GM12878 (cell line): ENCODE results near the gene SLC6A16. TPM values are rescaled to one million over a fixed set of nuclear protein-coding genes. Genes with fewer than 3 reads are reported as not detected.
"Not testable (repeated sequence)": the region's sequence is repeated elsewhere in the genome, so short reads cannot be mapped to it uniquely, and the experiment has no call there.

Source experiments
- ATAC-seq: fragments of 200-7000 bp; cut with Tn5 transposase; 3 replicates; pipeline ENCODE4 v1.9.1; 2020; ENCODE audit warnings: mild to moderate bottlenecking, moderate library complexity
- BruUV-seq: library from RNA; stranded (reverse); fragments of 400-500 nt; replicated peaks from 2 replicates; lab custom pipeline; 2021; lab: Mats Ljungman, UMichigan
- CTCF ChIA-PET: fragments of 300-600 bp; sonication (Branson Sonifier 250); formaldehyde crosslinking; extraction: SDS; loops from one replicate; lab custom pipeline; 2021; ENCODE audit warnings: inconsistent platforms; lab: Yijun Ruan, JAX
- POLR2A ChIA-PET: fragments of 350-600 bp; formaldehyde crosslinking; extraction: SDS; loops from one replicate; lab custom pipeline; 2021; ENCODE audit warnings: inconsistent platforms; lab: Charles Lee
- RAD21 ChIA-PET: fragments of 300-600 bp; sonication (Branson Sonifier 250); formaldehyde crosslinking; loops from one replicate; lab custom pipeline; 2023; ENCODE audit warnings: antibody characterized with exemption; ENCODE audit not compliant: unreplicated experiment; lab: Charles Lee
- SMC1A ChIA-PET: fragments of 300-600 bp; sonication (Branson Sonifier 250); formaldehyde crosslinking; loops from one replicate; lab custom pipeline; 2023; ENCODE audit not compliant: unreplicated experiment, uncharacterized antibody; lab: Charles Lee
- DNase-seq: peaks from one replicate; pipeline ENCODE4 v3.0.0-alpha.2; 2011; ENCODE audit warnings: low read depth, low spot score
- FAIRE-seq: peaks from 3 replicates; lab custom pipeline; 2011; peaks lifted over from hg19 to GRCh38; lab: Jason Lieb, UNC
- H2AFZ ChIP-seq: 2 replicates; pipeline ENCODE4 v1.6.0; 2011; ENCODE audit warnings: low read depth, low read length, control low read depth; ENCODE audit not compliant: control insufficient read depth
- H3K27ac ChIP-seq: 2 replicates; pipeline ENCODE4 v1.5.1; 2011; ENCODE audit warnings: control low read depth; ENCODE audit not compliant: control insufficient read depth, insufficient read depth
- H3K27me3 ChIP-seq, 2 experiments: replicated peaks in 1 of 2; 2 replicates each; pipeline versions ENCODE4 v1.6.0 to v1.6.1; 2011; ENCODE audit warnings: low read length in 1 of 2; ENCODE audit not compliant: control insufficient read depth in 2 of 2, insufficient read depth in 2 of 2
- H3K36me3 ChIP-seq, 2 experiments: 2 replicates each; pipeline ENCODE4 v1.5.1; 2011; ENCODE audit warnings: low read length in 1 of 2; ENCODE audit not compliant: control insufficient read depth in 2 of 2, insufficient read depth in 2 of 2
- H3K4me1 ChIP-seq: 2 replicates; pipeline ENCODE4 v1.6.1; 2011; ENCODE audit warnings: mild to moderate bottlenecking, low read length, moderate library complexity, mixed read lengths; ENCODE audit not compliant: control insufficient read depth, insufficient read depth
- H3K4me2 ChIP-seq: 2 replicates; pipeline ENCODE4 v1.6.0; 2011; ENCODE audit warnings: control low read depth; ENCODE audit not compliant: control insufficient read depth, insufficient read depth
- H3K4me3 ChIP-seq: fragments of 200-600 bp; sonication (generic); 2 replicates; pipeline ENCODE4 v1.5.1; 2016
- H3K79me2 ChIP-seq: 2 replicates; pipeline ENCODE4 v1.6.0; 2011; ENCODE audit warnings: low read length; ENCODE audit not compliant: control insufficient read depth, insufficient read depth
- H3K9ac ChIP-seq: 2 replicates; pipeline ENCODE4 v1.8.0; 2011; ENCODE audit warnings: low read length, control low read depth, mixed read lengths; ENCODE audit not compliant: control insufficient read depth, insufficient read depth
- H3K9me3 ChIP-seq: replicated peaks from 3 replicates; pipeline ENCODE4 v1.5.1; 2011; ENCODE audit warnings: mild to moderate bottlenecking, low read length; ENCODE audit not compliant: control insufficient read depth, insufficient read depth
- H4K20me1 ChIP-seq: 2 replicates; pipeline ENCODE4 v1.6.0; 2011; ENCODE audit not compliant: control insufficient read depth, insufficient read depth
- NR2C2 ChIP-seq: IDR thresholded peaks from 2 replicates; pipeline ENCODE4 v1.6.1; 2011; ENCODE audit warnings: borderline replicate concordance, low read depth; ENCODE audit not compliant: control insufficient read depth, insufficient read length
- WGBS: methylation state at CpG from one replicate; pipeline ENCODE4 v1.1.6; 2016; ENCODE audit warnings: low lambda C conversion rate; ENCODE audit not compliant: insufficient replicate concordance, insufficient coverage; ENCODE audit errors: missing lambda C conversion rate; 5-methylcytosine and 5-hydroxymethylcytosine counted together
- in situ Hi-C: fragments of 300-500 bp; cut with MboI; formaldehyde crosslinking; loops from 9 replicates; pipeline ENCODE4 v1.14.3; 2018; ENCODE audit warnings: mixed read lengths
- intact Hi-C: fragments of 100-400 bp; cut with micrococcal nuclease; formaldehyde crosslinking; loops from one replicate; pipeline ENCODE4 v1.14.2; 2022; ENCODE audit not compliant: unreplicated experiment
- polyA plus RNA-seq, 11 experiments: library from polyadenylated mRNA; depleted of rRNA in 4 of 11; unstranded in 6 of 11; stranded (reverse) in 5 of 11; fragments of >200 nt; fragmentation: Nextera tagmentation in 4 of 11; fragmentation: Illumina TruSeq in 1 of 11; extraction: Ambion mirVana in 4 of 11; extraction: Trizol in 1 of 11; gene quantifications; 1 replicate in 1 of 11; 2 replicates in 10 of 11; pipeline versions ENCODE4 v1.2.1 to v1.2.3, GENCODE V29; 2011 to 2016; ENCODE audit warnings: inconsistent platforms in 2 of 11, missing spikeins in 2 of 11, low read depth in 1 of 11
- total RNA-seq, 4 experiments: library from RNA; depleted of rRNA in 3 of 4; stranded (reverse); fragments of >200 nt in 3 of 4; fragmentation: Illumina TruSeq in 1 of 4; extraction: Trizol in 1 of 4; gene quantifications; 2 replicates each; pipeline versions ENCODE4 v1.2.1 to v1.2.3, GENCODE V29; 2013 to 2021

The SLC6A16 gene
- total and polyA plus RNA-seq, 10 of the 15 experiments (the other 5 are each of a cell fraction or from before 2014, with no cell fraction given) = 0.23 to 3.2 (median 0.54) TPM

DNA sequence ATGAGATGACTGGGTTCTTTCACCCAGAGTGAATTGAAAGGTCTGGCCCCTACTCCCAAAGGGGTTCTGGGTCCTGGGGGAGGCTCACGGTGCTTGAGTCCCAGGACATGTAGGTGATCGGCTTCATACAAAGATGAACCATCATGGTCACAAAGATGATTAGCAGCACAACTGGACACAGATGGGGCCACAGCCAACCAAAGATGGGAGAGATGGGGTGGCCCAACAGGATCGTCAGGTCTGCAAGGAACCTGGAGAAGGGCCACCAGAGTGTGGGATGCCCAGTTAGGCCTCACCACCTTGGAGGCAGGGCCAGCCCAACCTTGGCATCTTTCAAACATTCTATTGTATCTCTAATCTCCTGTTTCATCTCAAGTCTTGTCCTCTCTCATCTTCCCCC, 34.5 kb downstream of the SLC6A16 start:
- ChIA-PET POLR2A (no interaction called here), RAD21 (no interaction called here), CTCF (no interaction called here), SMC1A (no interaction called here)
- H3K4me2 ChIP-seq = no peak overlapping the region
- in situ Hi-C loops = no loop called here
- no TSS peak for BruUV-seq
- no peak overlapping the region for H3K9ac ChIP-seq
- 33% methylated on average over 3 of the region's 3 CpGs for WGBS
- TF ChIP-seq NR2C2 = no peak
- no peaks in the 10 kb centered on the region for H3K4me1 ChIP-seq
- FAIRE-seq (no peak), DNase-seq (no peak), ATAC-seq (no peak)
- intact Hi-C loops = no loop called here
- no peaks in the 10 kb centered on the region for H3K27me3 ChIP-seq
- no peaks in the 10 kb centered on the region; the same call in 2 of the 3 replicates for H3K9me3 ChIP-seq
- no peaks in the 10 kb centered on the region for H3K79me2 ChIP-seq
- H3K27ac ChIP-seq = no peak overlapping the region
- no peaks in the 10 kb centered on the region for H4K20me1 ChIP-seq
- no peaks in the 10 kb centered on the region for H3K36me3 ChIP-seq
- no peak overlapping the region for H3K4me3 ChIP-seq
- no peak overlapping the region for H2AFZ ChIP-seq

DNA sequence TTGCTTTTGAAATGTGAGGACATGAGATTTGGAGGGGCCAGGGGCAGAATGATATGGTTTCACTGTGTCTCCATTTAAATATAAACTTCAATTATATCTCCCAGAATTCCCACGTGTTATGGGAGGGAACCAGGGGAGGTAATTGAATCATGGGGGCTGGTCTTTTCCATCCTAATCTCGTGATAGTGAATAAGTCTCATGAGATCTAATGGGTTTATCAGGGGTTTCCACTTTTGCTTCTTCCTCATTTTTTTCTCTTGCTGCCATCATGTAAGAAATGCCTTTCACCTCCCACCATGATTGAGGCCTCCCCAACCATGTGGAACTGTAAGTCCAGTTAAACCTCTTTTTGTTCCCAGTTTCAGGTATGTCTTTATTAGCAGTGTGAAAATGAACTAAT, 35.7 kb downstream of the SLC6A16 start:
- POLR2A ChIA-PET = interaction anchor here (0.8 kb wide), 1 partner anchor 12 kb away, joined by 3 read pairs; no protein-coding TSS in a partner anchor
- 0% methylated on average over 2 of the region's 2 CpGs for WGBS
- H2AFZ ChIP-seq, H3K4me2 ChIP-seq, H3K4me1 ChIP-seq, H3K36me3 ChIP-seq, FAIRE-seq, H3K27me3 ChIP-seq, in situ Hi-C loops, H3K4me3 ChIP-seq, H3K27ac ChIP-seq, BruUV-seq, H4K20me1 ChIP-seq, H3K9me3 ChIP-seq, ATAC-seq, DNase-seq, intact Hi-C loops, SMC1A ChIA-PET, H3K79me2 ChIP-seq, H3K9ac ChIP-seq: not testable (repeated sequence)
- RAD21 ChIA-PET = interaction anchor here (1.2 kb wide), 1 partner anchor 127 kb away, joined by 3 read pairs; no protein-coding TSS in a partner anchor
- CTCF ChIA-PET = interaction anchor here (1.0 to 1.6 kb wide), 2 partner anchors 12 to 184 kb away, joined by 3 to 4 read pairs; no protein-coding TSS in a partner anchor

DNA sequence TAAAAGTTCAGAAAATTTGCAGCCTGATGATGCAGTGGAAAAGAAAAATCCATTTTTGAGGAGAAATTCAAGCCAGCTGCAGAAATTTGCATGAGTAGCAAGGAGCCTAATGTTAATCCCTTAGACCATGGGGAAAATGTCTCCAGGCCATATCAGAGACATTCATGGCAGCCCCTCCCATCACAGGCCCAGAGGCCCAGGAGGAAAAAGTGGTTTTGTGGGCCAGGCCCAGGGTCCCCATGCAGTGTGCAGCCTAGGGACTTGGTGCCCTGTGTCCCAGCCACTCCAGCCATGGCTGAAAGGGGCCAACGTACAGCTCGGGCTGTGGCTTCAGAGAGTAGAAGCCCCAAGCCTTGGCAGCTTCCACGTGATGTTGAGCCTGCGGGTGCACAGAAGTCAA, 36.8 kb downstream of the SLC6A16 start:
- H3K9me3 ChIP-seq, in situ Hi-C loops, H3K9ac ChIP-seq, H3K27me3 ChIP-seq, ATAC-seq, FAIRE-seq, H3K4me3 ChIP-seq, H2AFZ ChIP-seq, H3K27ac ChIP-seq, intact Hi-C loops, BruUV-seq, H4K20me1 ChIP-seq, H3K4me1 ChIP-seq, H3K79me2 ChIP-seq, DNase-seq, H3K36me3 ChIP-seq, POLR2A ChIA-PET, H3K4me2 ChIP-seq, SMC1A ChIA-PET: not testable (repeated sequence)
- ChIA-PET CTCF (interaction anchor here (1.0 to 1.6 kb wide), 2 partner anchors 13 to 185 kb away, joined by 3 to 4 read pairs; no protein-coding TSS in a partner anchor), RAD21 (interaction anchor here (1.2 kb wide), 1 partner anchor 128 kb away, joined by 3 read pairs; no protein-coding TSS in a partner anchor)
- 55% methylated on average over 4 of the region's 4 CpGs for WGBS
